HepG2 (cell line): ENCODE measurements around the gene CPNE2. TPM values are rescaled to one million over a fixed set of nuclear protein-coding genes. Genes with fewer than 3 reads are reported as not detected.

ENCODE experiments used
- CBFB ChIP-seq: sonication (generic); formaldehyde crosslinking; IDR thresholded peaks from 2 replicates; pipeline ENCODE4 v1.4.0; 2020; ENCODE audit warnings: missing genetic modification reagents
- ELF3 ChIP-seq: IDR thresholded peaks from 2 replicates; pipeline ENCODE4 v1.6.1; 2016; ENCODE audit warnings: missing genetic modification reagents, missing compliant biosample characterization
- GABPB1 ChIP-seq: IDR thresholded peaks from 2 replicates; pipeline ENCODE4 v1.6.1; 2016; ENCODE audit warnings: mild to moderate bottlenecking, missing genetic modification reagents, moderate library complexity, missing compliant biosample characterization
- IRF2 ChIP-seq: IDR thresholded peaks from 2 replicates; pipeline ENCODE4 v1.6.1; 2018; ENCODE audit warnings: missing genetic modification reagents, missing compliant biosample characterization
- KDM4B ChIP-seq: sonication (generic); formaldehyde crosslinking; IDR thresholded peaks from 2 replicates; pipeline ENCODE4 v1.4.0; 2020; ENCODE audit warnings: missing genetic modification reagents
- MIER2 ChIP-seq: IDR thresholded peaks from 2 replicates; pipeline ENCODE4 v1.6.1; 2016; ENCODE audit warnings: missing biosample characterization, missing genetic modification reagents
- MZF1 ChIP-seq: sonication (generic); formaldehyde crosslinking; IDR thresholded peaks from 2 replicates; pipeline ENCODE4 v1.8.1; 2023; ENCODE audit warnings: mild to moderate bottlenecking, missing genetic modification reagents, borderline replicate concordance
- NR2F6 ChIP-seq, 2 experiments: IDR thresholded peaks; 2 replicates each; pipeline ENCODE4 v1.6.1; 2016; ENCODE audit warnings: antibody characterized with exemption in 1 of 2, mild to moderate bottlenecking in 1 of 2
- ZFP36L2 ChIP-seq: sonication (generic); formaldehyde crosslinking; IDR thresholded peaks from 2 replicates; pipeline ENCODE4 v1.4.0; 2020; ENCODE audit warnings: missing genetic modification reagents
- ZIK1 ChIP-seq: sonication (generic); formaldehyde crosslinking; IDR thresholded peaks from 2 replicates; pipeline ENCODE4 v1.5.0; 2020; ENCODE audit warnings: mild to moderate bottlenecking, low read depth, missing genetic modification reagents, borderline replicate concordance
- ZNF12 ChIP-seq: sonication (generic); formaldehyde crosslinking; IDR thresholded peaks from 2 replicates; pipeline ENCODE4 v1.5.0; 2020; ENCODE audit warnings: missing genetic modification reagents
- ZNF431 ChIP-seq: sonication (generic); formaldehyde crosslinking; IDR thresholded peaks from 2 replicates; pipeline ENCODE4 v1.9.0; 2022; ENCODE audit warnings: missing genetic modification reagents, low read depth, mild to moderate bottlenecking, borderline replicate concordance
- ZNF629 ChIP-seq: sonication (generic); formaldehyde crosslinking; conservative IDR thresholded peaks from 2 replicates; pipeline ENCODE4 v1.5.0; 2020; ENCODE audit warnings: missing genetic modification reagents
- ZSCAN25 ChIP-seq: sonication (generic); formaldehyde crosslinking; IDR thresholded peaks from 2 replicates; pipeline ENCODE4 v1.8.0; 2022; ENCODE audit warnings: mild to moderate bottlenecking, missing genetic modification reagents
- polyA plus RNA-seq, 8 experiments: library from polyadenylated mRNA; depleted of rRNA in 3 of 8; stranded (reverse) in 7 of 8; unstranded in 1 of 8; fragments of >200 nt; fragmentation: Illumina TruSeq in 4 of 8; extraction: Trizol in 4 of 8; gene quantifications; 2 replicates each; pipeline versions ENCODE4 v1.2.1 to v1.2.3, GENCODE V29; 2011 to 2016; ENCODE audit warnings: low read depth in 4 of 8, missing spikeins in 1 of 8, mixed read lengths in 1 of 8; ENCODE audit not compliant: insufficient read depth in 1 of 8
- total RNA-seq, 5 experiments: library from RNA; depleted of rRNA; stranded (reverse); fragments of >200 nt; fragmentation: Illumina TruSeq; extraction: Trizol; gene quantifications; 2 replicates each; pipeline ENCODE4 v1.2.3, GENCODE V29; 2016; ENCODE audit warnings: low read depth in 1 of 5
- TF ChIP-seq, protein P1 (sequence below), 2 experiments: IDR thresholded peaks; 2 replicates each; pipeline ENCODE4 v1.6.1; 2011 to 2012; ENCODE audit warnings: low read length in 2 of 2, borderline replicate concordance in 1 of 2, low read depth in 1 of 2, mild to moderate bottlenecking in 1 of 2, moderate library complexity in 1 of 2
- TF ChIP-seq, protein P2 (sequence below): sonication (generic); formaldehyde crosslinking; IDR thresholded peaks from 2 replicates; pipeline ENCODE4 v1.9.0; 2022; ENCODE audit warnings: low read depth, missing genetic modification reagents
- TF ChIP-seq, protein P3 (sequence below): sonication (generic); formaldehyde crosslinking; conservative IDR thresholded peaks from 2 replicates; pipeline ENCODE4 v1.4.0; 2020; ENCODE audit warnings: missing genetic modification reagents
- TF ChIP-seq, protein P4 (sequence below): sonication (generic); formaldehyde crosslinking; IDR thresholded peaks from 2 replicates; pipeline ENCODE4 v1.5.1; 2020; ENCODE audit warnings: mild to moderate bottlenecking, missing genetic modification reagents, borderline replicate concordance
- TF ChIP-seq, protein P5 (sequence below): sonication (generic); formaldehyde crosslinking; IDR thresholded peaks from 2 replicates; pipeline ENCODE4 v1.5.0; 2020; ENCODE audit warnings: mild to moderate bottlenecking, low read depth, missing genetic modification reagents, borderline replicate concordance

CPNE2 gene
- total and polyA plus RNA-seq, 2 of the 13 experiments (the other 11 are each of a cell fraction or from before 2014, with no cell fraction given) = 10.6 to 23.3 TPM

DNA sequence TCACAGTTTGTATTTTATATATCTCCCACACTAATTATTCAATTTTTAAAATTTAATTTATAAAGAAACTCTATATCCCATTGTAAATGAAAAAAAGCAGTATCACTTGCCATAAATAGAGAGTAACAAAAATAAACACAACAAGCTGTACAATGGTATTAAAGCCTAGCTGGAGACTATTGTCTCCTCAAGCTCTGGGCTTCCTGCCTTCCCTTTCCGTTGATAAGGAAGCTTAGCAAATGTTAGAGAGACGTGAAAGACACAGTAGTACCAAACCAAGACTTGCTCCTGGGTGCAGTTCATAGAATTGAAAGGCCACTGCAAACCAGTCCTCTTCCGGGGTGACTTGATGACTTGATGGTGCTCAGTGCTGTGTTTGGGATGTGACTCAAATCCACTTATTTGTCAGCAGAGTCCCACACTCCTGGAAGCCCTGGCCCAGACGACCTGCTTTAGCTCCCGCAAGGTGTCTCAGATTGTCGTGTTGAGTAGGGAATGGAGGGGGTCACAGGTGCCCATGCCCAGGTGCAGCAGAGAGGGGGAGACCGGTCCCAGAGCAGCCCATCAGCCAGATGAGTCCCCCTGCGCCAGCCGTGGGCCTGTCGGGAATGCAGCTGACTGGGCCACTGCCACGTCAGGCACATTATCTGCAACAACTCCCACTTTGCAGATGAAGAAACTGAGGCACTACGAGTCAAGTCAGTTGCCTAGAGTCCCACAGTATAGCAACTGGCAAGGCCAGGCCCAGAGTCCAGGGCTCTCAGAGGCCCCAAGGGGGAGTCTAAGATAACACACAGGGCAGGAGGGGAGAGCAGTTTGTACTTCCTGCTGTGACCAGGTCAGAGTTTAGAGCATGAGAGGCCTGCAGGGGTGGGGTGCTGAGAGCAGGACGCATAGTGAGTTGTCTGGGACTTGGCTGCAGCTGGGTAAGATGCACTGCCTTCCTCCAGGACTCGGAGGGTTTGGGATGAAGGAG lies 53.0 kb downstream of the CPNE2 start (continued):
- TF ChIP-seq ZNF629 (peak; percentile 88), ELF3 (CRISPR knock-in tag) (peak; percentile 69), ZIK1 (CRISPR knock-in tag) (no peak), ZNF12 (CRISPR knock-in tag) (no peak), CBFB (CRISPR knock-in tag) (no peak), MZF1 (no peak), NR2F6 (IDR thresholded peaks at IDR 0.05) (no peak), NR2F6 (CRISPR knock-in tag; IDR thresholded peaks at IDR 0.05) (0 out of 2 replicates have a peak, but pooled peaks have one; percentile 20), ZSCAN25 (CRISPR knock-in tag) (peak; percentile 99), KDM4B (no peak), IRF2 (CRISPR knock-in tag) (no peak), GABPB1 (CRISPR knock-in tag) (0 out of 2 replicates have a peak, but pooled peaks have one; percentile 19), ZFP36L2 (CRISPR knock-in tag) (no peak), MIER2 (CRISPR knock-in tag) (no peak), ZNF431 (CRISPR knock-in tag) (no peak)
- TF ChIP-seq, protein P1, sequence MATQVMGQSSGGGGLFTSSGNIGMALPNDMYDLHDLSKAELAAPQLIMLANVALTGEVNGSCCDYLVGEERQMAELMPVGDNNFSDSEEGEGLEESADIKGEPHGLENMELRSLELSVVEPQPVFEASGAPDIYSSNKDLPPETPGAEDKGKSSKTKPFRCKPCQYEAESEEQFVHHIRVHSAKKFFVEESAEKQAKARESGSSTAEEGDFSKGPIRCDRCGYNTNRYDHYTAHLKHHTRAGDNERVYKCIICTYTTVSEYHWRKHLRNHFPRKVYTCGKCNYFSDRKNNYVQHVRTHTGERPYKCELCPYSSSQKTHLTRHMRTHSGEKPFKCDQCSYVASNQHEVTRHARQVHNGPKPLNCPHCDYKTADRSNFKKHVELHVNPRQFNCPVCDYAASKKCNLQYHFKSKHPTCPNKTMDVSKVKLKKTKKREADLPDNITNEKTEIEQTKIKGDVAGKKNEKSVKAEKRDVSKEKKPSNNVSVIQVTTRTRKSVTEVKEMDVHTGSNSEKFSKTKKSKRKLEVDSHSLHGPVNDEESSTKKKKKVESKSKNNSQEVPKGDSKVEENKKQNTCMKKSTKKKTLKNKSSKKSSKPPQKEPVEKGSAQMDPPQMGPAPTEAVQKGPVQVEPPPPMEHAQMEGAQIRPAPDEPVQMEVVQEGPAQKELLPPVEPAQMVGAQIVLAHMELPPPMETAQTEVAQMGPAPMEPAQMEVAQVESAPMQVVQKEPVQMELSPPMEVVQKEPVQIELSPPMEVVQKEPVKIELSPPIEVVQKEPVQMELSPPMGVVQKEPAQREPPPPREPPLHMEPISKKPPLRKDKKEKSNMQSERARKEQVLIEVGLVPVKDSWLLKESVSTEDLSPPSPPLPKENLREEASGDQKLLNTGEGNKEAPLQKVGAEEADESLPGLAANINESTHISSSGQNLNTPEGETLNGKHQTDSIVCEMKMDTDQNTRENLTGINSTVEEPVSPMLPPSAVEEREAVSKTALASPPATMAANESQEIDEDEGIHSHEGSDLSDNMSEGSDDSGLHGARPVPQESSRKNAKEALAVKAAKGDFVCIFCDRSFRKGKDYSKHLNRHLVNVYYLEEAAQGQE (IDR thresholded peaks at IDR 0.05; ENCODE audit: borderline replicate concordance in 1 of 2, low read depth in 1 of 2, low read length in 2 of 2) = no peak
- TF ChIP-seq, protein P2, sequence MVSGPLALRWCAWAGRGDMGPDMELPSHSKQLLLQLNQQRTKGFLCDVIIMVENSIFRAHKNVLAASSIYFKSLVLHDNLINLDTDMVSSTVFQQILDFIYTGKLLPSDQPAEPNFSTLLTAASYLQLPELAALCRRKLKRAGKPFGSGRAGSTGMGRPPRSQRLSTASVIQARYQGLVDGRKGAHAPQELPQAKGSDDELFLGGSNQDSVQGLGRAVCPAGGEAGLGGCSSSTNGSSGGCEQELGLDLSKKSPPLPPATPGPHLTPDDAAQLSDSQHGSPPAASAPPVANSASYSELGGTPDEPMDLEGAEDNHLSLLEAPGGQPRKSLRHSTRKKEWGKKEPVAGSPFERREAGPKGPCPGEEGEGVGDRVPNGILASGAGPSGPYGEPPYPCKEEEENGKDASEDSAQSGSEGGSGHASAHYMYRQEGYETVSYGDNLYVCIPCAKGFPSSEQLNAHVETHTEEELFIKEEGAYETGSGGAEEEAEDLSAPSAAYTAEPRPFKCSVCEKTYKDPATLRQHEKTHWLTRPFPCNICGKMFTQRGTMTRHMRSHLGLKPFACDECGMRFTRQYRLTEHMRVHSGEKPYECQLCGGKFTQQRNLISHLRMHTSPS (CRISPR knock-in tag) = no peak
- TF ChIP-seq, protein P3, sequence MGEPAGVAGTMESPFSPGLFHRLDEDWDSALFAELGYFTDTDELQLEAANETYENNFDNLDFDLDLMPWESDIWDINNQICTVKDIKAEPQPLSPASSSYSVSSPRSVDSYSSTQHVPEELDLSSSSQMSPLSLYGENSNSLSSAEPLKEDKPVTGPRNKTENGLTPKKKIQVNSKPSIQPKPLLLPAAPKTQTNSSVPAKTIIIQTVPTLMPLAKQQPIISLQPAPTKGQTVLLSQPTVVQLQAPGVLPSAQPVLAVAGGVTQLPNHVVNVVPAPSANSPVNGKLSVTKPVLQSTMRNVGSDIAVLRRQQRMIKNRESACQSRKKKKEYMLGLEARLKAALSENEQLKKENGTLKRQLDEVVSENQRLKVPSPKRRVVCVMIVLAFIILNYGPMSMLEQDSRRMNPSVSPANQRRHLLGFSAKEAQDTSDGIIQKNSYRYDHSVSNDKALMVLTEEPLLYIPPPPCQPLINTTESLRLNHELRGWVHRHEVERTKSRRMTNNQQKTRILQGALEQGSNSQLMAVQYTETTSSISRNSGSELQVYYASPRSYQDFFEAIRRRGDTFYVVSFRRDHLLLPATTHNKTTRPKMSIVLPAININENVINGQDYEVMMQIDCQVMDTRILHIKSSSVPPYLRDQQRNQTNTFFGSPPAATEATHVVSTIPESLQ (CRISPR knock-in tag) = no peak
- TF ChIP-seq, protein P4, sequence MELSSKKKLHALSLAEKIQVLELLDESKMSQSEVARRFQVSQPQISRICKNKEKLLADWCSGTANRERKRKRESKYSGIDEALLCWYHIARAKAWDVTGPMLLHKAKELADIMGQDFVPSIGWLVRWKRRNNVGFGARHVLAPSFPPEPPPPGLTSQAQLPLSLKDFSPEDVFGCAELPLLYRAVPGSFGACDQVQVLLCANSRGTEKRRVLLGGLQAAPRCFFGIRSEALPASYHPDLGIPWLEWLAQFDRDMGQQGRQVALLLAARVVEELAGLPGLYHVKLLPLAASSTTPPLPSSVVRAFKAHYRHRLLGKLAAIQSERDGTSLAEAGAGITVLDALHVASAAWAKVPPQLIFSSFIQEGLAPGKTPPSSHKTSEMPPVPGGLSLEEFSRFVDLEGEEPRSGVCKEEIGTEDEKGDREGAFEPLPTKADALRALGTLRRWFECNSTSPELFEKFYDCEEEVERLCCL (CRISPR knock-in tag) = no peak
- TF ChIP-seq, protein P5, sequence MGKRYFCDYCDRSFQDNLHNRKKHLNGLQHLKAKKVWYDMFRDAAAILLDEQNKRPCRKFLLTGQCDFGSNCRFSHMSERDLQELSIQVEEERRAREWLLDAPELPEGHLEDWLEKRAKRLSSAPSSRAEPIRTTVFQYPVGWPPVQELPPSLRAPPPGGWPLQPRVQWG (CRISPR knock-in tag) = no peak
